ENCODE data around the gene PTPRCAP. TPM values are rescaled to one million over a fixed set of nuclear protein-coding genes. Genes with fewer than 3 reads are reported as not detected.
"Not testable (repeated sequence)": the region's sequence is repeated elsewhere in the genome, so short reads cannot be mapped to it uniquely, and the experiment has no call there.

The PTPRCAP gene
- total RNA-seq, 1 donor from 2014 or later = not detected

GRCh38 chr11:67466367-67466766 is 28.9 kb upstream of the PTPRCAP start:
- FAIRE-seq (no peak), DNase-seq (ENCODE audit: low spot score in 2 of 2) (no peak)

GRCh38 chr11:67465530-67465929 is 28.0 kb upstream of the PTPRCAP start:
- not testable (repeated sequence) for DNase-seq (ENCODE audit: low spot score in 2 of 2); FAIRE-seq

DNA sequence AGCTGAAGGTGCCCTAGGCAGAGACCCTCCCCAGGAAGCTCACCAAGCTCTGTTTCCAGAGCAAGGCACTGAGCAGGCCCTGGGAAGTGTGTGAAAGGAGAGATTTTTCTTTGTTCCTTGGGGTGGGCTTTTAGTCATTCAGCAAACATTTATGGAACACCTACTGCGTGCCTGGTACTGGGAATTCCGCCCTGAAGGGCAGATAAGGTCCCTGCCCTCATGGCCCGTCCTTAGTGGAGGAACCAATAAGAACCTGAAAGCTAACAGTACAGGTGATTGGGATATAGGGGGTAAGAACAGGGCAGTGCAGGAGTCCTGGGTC is 27.7 kb upstream of the PTPRCAP start:
- FAIRE-seq = no peak
- DNase-seq (ENCODE audit: low spot score in 2 of 2) = no peak

DNA sequence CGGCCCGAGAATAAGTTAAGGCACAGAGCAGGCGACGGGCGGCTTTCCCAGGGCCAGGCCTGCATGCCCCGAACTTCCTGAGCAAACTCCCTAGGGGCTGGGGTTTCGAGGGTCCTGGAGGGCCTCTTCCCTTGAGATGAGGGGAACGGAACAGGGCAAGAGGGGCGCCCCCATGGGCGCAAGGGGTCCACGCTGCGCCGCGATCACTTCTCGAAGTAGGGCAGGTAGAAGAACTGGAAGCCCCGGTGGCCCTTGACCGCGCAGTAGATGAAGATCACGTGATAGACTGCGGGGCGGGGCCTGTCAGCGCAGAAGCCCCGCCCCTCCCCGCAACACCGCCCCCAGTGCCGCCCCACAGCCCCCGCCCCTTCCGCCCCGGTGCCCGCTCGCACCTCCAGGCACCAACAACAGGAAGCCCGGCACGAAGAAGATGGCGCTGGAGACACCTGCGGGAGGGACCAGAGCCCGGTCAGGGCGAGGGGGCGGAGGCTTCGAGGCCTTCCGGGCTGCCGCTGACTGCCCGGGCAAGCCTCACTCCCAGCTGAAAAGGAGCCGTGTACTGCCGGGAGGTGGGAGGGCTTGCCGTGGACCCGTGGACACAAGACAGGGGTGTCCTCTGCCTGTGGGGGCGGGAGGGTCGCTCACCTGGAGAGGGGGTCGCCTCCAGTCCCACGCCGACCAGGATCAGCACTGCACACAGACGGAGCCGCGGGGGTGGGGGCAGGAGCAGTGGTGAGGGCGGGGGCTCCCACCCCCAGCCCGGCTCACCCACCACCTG is 27.1 kb upstream of the PTPRCAP start:
- FAIRE-seq (no peak), DNase-seq (ENCODE audit: low spot score in 2 of 2) (peak; percentile 84 to 92)

DNA sequence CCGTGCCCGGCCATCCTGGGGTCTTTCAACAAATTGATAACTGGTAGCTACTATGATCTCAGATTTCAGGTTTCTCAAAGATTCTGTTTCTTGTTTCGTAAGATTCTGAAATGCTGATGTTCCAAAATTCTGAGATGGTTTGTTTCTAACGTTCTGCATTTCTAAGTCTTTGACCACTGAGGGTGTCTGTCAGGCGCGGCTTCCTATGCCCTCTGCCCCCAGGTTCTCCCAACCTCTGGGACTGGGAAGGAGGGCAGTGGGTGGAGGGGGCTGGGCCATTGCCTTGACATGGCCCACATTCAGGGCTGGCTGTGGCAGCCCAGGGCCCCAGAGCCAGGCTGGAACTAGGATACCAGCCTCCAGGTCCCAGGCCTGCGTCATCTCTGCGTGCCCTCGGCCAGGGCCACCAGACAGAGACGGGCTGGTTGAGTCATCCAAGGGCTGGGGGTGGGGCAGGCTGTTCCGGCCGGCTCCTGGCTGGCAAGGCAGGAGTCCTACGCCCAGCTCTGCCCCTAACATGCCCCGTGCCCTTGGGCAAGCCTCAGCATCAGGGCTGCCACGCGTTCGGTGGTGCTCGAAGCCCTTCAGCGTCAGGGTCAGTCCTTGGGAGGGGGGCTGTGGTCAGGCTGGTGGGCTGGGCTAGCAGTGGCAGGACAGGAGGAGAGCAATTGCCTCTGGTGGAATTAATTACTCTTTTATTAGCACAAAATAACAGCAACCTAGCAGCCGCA is 26.4 kb upstream of the PTPRCAP start:
- DNase-seq (ENCODE audit: low spot score in 2 of 2) (no peak), FAIRE-seq (no peak)

DNA sequence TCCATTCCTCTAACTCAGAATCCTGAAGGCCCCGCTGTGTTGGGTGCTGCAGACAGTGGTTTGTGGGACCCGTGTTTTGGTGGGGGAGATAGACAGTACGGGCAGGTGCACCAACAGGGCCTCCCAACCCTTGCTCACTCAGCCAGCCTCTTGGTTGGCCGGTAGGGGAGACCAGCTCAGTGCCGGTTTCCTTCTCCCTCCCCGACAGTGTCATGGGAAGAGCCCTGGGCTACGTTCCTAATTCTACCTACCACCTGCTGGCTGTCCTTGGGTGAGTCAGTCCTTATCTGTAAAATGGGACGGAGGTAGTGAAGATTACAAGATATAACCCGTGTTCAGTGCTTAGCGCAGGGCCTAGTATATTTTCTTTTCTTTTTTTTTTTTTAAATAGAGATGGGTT is 25.7 kb upstream of the PTPRCAP start:
- no peak for FAIRE-seq
- no peak for DNase-seq (ENCODE audit: low spot score in 2 of 2)

DNA sequence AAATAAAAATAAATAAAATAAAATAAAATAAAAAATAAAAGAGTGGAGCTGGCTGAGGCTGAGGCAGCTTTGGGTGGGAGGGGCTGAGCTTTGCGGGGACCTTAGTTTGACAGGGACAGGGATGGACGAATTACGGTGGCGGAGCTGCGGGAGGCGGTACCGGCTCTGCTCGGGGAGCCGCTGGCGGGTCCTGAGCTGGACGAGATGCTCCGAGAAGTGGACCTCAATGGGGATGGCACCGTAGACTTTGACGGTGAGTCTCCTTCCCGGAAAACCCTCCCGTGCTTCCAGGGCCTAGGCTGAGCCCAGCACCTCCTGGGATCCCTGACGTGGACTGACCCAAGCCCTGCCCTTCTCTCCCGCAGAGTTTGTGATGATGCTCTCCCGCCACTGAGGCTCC is 20.8 kb upstream of the PTPRCAP start:
- FAIRE-seq = no peak

GRCh38 chr11:67457453-67457852 is 20.0 kb upstream of the PTPRCAP start:
- no peak for DNase-seq (ENCODE audit: low spot score in 2 of 2)
- no peak for FAIRE-seq

More for the DNA sequence above, 20.8 kb upstream of the PTPRCAP start:
- no peak for DNase-seq (ENCODE audit: low spot score in 2 of 2)

- DNase-seq (ENCODE audit: low spot score in 2 of 2) (no peak), FAIRE-seq (no peak)
Measured at GRCh38 chr11:67456068-67456705, 18.7 kb upstream of the PTPRCAP start.

DNA sequence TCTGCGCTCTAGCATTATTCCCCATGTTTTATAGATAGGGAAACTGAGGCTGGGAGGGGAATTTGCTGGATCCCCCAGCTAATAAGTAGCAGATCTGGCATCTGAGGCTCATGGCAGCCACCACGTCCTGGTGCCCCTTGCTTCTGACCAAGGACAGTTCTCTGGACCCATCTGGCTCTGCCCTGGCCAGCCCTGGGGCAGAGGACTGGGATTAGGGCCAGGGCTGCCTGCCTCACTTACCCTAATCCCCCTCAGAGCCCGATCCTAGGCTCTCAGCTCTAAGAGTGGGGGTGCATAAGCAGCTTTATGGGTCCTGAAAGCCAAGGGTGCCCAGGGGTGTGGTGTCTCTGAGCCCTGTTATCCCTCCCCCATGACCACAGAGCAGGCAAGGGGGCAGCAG is 17.6 kb upstream of the PTPRCAP start, which contains the start of gene CABP4:
Gene CABP4 (plus strand): TSS at position 301 of the 400 bp plus-strand sequence. CDS start 70 bp downstream, at position 371.
- DNase-seq (ENCODE audit: low spot score in 2 of 2) = no peak
- FAIRE-seq = no peak

DNA sequence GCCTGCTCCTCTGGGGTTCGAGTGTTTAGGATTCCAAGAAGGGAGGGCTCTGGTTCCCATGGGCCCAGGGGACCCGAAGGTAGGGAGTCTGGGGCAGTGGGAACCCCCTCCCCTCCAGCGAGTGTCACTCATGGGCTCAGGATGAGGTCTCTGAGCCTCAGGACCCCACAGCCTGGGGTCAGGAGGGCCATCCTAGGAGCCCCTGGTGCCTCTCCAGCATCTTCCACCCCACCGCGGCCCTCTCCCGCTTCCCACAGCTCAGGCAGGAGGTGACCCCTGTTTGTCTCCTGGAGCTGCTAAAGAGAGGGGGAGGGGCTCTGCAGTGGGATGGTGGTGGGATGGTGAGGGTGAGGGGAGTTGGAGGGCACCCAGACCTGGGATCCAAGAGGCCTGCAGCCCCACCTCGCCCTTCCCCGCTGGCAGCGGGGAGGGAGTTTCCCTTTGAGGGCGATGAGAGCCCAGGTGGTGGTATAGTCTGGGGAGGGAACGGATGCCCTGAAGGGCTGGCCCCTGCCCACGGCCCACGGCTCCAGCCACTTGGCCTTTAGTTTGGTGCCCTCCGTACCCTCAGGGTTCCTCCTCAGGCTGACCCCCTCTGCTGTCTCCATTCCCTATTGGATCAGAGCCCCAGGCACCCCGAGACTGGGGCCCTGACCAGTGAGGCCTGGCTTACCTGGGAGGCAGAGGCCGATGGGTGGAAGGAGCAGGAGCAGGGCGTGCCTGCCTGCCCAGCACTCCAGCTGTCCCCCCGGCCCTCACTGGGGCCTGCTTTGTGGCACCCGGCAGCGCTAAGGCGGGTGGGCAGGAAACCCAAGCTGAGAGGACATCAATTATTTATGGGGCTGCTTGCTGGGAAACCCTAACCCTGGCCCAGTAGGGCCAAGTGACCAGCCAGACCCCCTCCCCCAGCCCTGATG is 16.6 kb upstream of the PTPRCAP start:
- FAIRE-seq = no peak

GRCh38 chr11:67452141-67452952 is 14.9 kb upstream of the PTPRCAP start, which contains the start of gene GPR152:
GPR152 (minus strand) TSS chr11:67452729; CDS start chr11:67452724, 5 bp downstream.
- FAIRE-seq = no peak
- no peak for DNase-seq (ENCODE audit: low spot score in 2 of 2)

More for the DNA sequence above, 16.6 kb upstream of the PTPRCAP start:
- no peak for DNase-seq (ENCODE audit: low spot score in 2 of 2)

DNA sequence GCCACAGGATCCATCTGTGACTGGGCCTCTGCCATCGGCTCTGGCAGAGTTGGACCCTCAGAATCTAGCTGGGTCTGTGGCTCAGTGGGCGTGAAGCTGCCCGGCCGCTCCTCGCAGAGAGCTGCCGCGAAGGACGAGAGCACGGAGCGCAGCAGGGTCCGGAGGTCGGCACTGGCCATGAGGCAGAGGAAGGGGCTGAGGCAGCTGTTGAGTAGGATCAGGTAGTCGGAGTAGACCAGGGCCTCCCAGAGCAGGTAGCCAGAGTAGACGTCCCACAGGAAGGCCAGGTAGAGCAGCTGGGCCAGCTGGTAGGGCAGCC is 14.1 kb upstream of the PTPRCAP start:
- DNase-seq (ENCODE audit: low spot score in 2 of 2) (no peak), FAIRE-seq (no peak)

GRCh38 chr11:67450796-67451657 is 13.5 kb upstream of the PTPRCAP start:
- no peak for DNase-seq (ENCODE audit: low spot score in 2 of 2)
- no peak for FAIRE-seq

- DNase-seq (ENCODE audit: low spot score in 2 of 2) = no peak
- no peak for FAIRE-seq
Measured at GRCh38 chr11:67449116-67449844, 11.8 kb upstream of the PTPRCAP start.

DNA sequence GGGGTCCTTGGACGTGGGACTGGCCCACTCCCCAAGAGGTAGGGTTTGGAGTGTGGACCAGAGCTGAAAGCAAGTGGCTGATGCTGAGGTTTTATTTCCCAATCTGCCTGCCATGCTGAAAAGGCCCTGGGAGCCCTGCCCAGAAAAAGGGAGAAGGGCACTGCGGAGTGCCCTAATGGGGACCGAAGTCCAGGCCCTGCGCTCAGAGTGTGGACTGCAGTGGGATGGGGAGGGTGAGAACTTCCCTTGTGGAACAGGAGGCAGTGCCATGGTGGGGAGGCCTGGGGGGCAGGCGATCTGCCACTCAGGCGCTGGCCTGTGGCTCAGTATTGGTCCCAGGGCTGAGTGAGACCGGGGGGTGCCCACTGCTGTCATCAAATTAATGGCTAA is 10.7 kb upstream of the PTPRCAP start:
- no peak for FAIRE-seq
- no peak for DNase-seq (ENCODE audit: low spot score in 2 of 2)

DNA sequence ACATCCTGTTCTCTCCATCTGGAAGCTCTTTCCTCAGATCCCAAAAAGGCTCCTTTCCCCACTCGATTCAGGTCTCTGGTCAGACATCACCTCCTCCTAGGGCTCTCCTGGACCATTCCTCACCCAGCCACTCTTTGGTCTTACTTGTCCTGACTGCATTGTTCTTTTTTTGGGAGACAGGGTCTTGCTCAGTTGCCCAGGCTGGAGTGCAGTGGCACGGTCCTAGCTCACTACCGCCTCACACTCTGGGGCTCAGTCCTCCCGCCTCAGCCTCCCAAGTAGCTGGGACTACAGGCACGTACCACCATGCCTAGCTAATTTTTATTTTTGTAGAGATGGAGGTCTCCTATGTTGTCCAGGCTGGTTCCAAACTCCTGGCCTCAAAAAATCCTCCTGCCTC is 8.0 kb upstream of the PTPRCAP start:
- FAIRE-seq = no peak

More for the DNA sequence above, 8.0 kb upstream of the PTPRCAP start:
- no peak for DNase-seq (ENCODE audit: low spot score in 2 of 2)
